Measurements from ENCODE around the gene RFX3. TPM values are rescaled to one million over a fixed set of nuclear protein-coding genes. Genes with fewer than 3 reads are reported as not detected.

RFX3 gene
- total RNA-seq, 1 experiment from 2014 or later = 5.7 TPM

DNA sequence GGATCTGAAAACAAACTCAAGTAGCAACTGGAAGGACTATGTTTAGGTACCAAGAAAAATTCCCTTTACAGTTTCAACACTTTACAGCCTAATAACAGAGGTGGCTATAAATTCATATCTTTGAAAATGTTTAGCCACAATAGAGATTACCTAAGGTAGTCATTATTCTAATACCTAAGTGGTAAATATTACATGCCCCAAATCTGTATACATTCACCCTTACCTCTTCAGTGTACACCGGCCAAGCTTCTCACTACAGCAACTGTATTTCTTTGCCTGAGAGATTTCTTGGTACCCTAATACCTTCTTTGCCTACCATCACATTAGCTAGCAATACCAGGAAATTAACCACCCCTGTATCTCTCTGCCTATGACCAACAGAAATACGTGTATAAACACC lies 154.0 kb downstream of the RFX3 start:
- ChIA-PET POLR2A (no interaction called here), CTCF (interaction anchor here (0.5 kb wide), 1 partner anchor 853 kb away, joined by 4 read pairs; no protein-coding TSS in a partner anchor)
- H3K27me3 ChIP-seq (ENCODE audit: control insufficient read depth, insufficient read depth, low read length) = no peaks in the 10 kb centered on the region
- in situ Hi-C loops (cut with HindIII; ENCODE audit: low pct_unique_long_range_greater_than_20kb, low sequenced_read_pairs) (no loop called here), intact Hi-C loops (cut with micrococcal nuclease; ENCODE audit: unreplicated experiment) (no loop called here)
- TF ChIP-seq SIN3A (IDR thresholded peaks at IDR 0.05; ENCODE audit: borderline replicate concordance, insufficient read depth, low read depth, low read length) (no peak), TCF7L2 (IDR thresholded peaks at IDR 0.05; ENCODE audit: low read depth, low read length) (no peak), CTCF (IDR thresholded peaks at IDR 0.05) (no peak), POLR2AphosphoS5 (IDR thresholded peaks at IDR 0.05; ENCODE audit: low read depth, low read length) (no peak)
- TF ChIP-seq, protein P1, sequence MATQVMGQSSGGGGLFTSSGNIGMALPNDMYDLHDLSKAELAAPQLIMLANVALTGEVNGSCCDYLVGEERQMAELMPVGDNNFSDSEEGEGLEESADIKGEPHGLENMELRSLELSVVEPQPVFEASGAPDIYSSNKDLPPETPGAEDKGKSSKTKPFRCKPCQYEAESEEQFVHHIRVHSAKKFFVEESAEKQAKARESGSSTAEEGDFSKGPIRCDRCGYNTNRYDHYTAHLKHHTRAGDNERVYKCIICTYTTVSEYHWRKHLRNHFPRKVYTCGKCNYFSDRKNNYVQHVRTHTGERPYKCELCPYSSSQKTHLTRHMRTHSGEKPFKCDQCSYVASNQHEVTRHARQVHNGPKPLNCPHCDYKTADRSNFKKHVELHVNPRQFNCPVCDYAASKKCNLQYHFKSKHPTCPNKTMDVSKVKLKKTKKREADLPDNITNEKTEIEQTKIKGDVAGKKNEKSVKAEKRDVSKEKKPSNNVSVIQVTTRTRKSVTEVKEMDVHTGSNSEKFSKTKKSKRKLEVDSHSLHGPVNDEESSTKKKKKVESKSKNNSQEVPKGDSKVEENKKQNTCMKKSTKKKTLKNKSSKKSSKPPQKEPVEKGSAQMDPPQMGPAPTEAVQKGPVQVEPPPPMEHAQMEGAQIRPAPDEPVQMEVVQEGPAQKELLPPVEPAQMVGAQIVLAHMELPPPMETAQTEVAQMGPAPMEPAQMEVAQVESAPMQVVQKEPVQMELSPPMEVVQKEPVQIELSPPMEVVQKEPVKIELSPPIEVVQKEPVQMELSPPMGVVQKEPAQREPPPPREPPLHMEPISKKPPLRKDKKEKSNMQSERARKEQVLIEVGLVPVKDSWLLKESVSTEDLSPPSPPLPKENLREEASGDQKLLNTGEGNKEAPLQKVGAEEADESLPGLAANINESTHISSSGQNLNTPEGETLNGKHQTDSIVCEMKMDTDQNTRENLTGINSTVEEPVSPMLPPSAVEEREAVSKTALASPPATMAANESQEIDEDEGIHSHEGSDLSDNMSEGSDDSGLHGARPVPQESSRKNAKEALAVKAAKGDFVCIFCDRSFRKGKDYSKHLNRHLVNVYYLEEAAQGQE (IDR thresholded peaks at IDR 0.05; ENCODE audit: insufficient read depth in 1 of 2, low read depth in 2 of 2, low read length in 1 of 2) = no peak
- no peaks in the 10 kb centered on the region for H3K4me1 ChIP-seq (ENCODE audit: control insufficient read depth, insufficient read depth, low read length)
- H3K36me3 ChIP-seq (ENCODE audit: control insufficient read depth, insufficient read depth, low read length) = no peaks in the 10 kb centered on the region; the same call in 1 of the 2 replicates
- ATAC-seq = no peak
- no peak for DNase-seq (ENCODE audit: low read depth, low spot score)
- H3K4me3 ChIP-seq (ENCODE audit: low read depth in 2 of 2, low read length in 2 of 2) = no peak overlapping the region
- no TSS peak for BruUV-seq (replicated peaks)
- no peaks in the 10 kb centered on the region for H3K9me3 ChIP-seq (ENCODE audit: control insufficient read depth, insufficient read depth, low read depth, low read length)
- H3K27ac ChIP-seq (ENCODE audit: low read length) = no peak overlapping the region

DNA sequence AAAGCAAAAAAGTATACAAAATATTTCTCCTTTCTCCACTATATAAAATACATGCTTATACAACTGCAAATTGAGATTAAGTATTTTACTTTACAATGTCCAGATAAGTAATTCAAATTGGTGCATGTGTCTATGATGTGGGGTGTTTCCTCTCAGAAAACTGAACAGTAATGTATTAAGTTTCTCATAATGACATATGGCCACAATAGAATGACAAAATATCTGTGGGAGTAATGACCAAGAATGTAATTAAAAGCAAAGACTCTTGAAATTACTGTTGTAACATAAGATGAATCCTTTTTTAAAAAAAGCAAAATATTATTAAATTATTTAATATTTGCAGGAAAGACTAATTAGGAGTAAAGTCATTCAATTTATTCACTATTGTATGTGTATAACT lies 155.1 kb downstream of the RFX3 start:
- Histone ChIP-seq H3K27ac (ENCODE audit: low read length) (no peak overlapping the region), H3K4me1 (ENCODE audit: control insufficient read depth, insufficient read depth, low read length) (no peaks in the 10 kb centered on the region), H3K36me3 (ENCODE audit: control insufficient read depth, insufficient read depth, low read length) (no peaks in the 10 kb centered on the region; the same call in 1 of the 2 replicates), H3K27me3 (ENCODE audit: control insufficient read depth, insufficient read depth, low read length) (no peaks in the 10 kb centered on the region), H3K9me3 (ENCODE audit: control insufficient read depth, insufficient read depth, low read depth, low read length) (no peaks in the 10 kb centered on the region), H3K4me3 (ENCODE audit: low read depth in 2 of 2, low read length in 2 of 2) (no peak overlapping the region)
- BruUV-seq (replicated peaks) = no TSS peak
- DNase-seq (ENCODE audit: low read depth, low spot score) (no peak), ATAC-seq (no peak)
- TF ChIP-seq POLR2AphosphoS5 (IDR thresholded peaks at IDR 0.05; ENCODE audit: low read depth, low read length) (no peak), SIN3A (IDR thresholded peaks at IDR 0.05; ENCODE audit: borderline replicate concordance, insufficient read depth, low read depth, low read length) (no peak)
- ChIA-PET CTCF (no interaction called here), POLR2A (no interaction called here)
- in situ Hi-C loops (cut with HindIII; ENCODE audit: low pct_unique_long_range_greater_than_20kb, low sequenced_read_pairs) = no loop called here
- intact Hi-C loops (cut with micrococcal nuclease; ENCODE audit: unreplicated experiment) = no loop called here

DNA sequence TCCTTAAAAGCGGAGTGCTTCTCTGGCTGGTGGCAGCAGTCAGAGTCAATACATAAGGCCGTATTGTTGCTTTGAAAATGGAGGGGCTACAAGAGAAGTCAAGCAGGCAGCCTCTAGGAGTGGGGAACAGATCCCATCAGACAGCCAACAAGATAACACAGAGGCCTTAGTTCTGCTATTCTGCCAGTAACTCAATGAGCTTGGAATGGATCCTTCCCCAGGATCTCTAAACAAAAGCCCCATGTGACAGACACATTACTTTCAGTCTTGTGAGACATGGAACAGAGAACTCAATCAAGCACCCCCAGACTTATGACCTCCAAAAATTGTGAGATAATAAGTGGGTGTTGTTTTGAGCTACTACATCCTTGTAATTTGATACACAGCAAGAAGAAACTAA lies 158.6 kb downstream of the RFX3 start:
- intact Hi-C loops (cut with micrococcal nuclease; ENCODE audit: unreplicated experiment) = no loop called here
- Histone ChIP-seq H3K4me1 (ENCODE audit: control insufficient read depth, insufficient read depth, low read length) (no peaks in the 10 kb centered on the region), H3K9me3 (ENCODE audit: control insufficient read depth, insufficient read depth, low read depth, low read length) (no peaks in the 10 kb centered on the region), H3K36me3 (ENCODE audit: control insufficient read depth, insufficient read depth, low read length) (no peaks in the 10 kb centered on the region; the same call in 1 of the 2 replicates), H3K27ac (ENCODE audit: low read length) (no peak overlapping the region), H3K27me3 (ENCODE audit: control insufficient read depth, insufficient read depth, low read length) (no peaks in the 10 kb centered on the region), H3K4me3 (ENCODE audit: low read depth in 2 of 2, low read length in 2 of 2) (no peak overlapping the region)
- in situ Hi-C loops (cut with HindIII; ENCODE audit: low pct_unique_long_range_greater_than_20kb, low sequenced_read_pairs) = no loop called here
- TF ChIP-seq SIN3A (IDR thresholded peaks at IDR 0.05; ENCODE audit: borderline replicate concordance, insufficient read depth, low read depth, low read length) (no peak), CTCF (IDR thresholded peaks at IDR 0.05) (no peak), TCF7L2 (IDR thresholded peaks at IDR 0.05; ENCODE audit: low read depth, low read length) (no peak)
- no TSS peak for BruUV-seq (replicated peaks)
- no peak for ATAC-seq
- CTCF ChIA-PET = no interaction called here
- DNase-seq (ENCODE audit: low read depth, low spot score) = no peak
- POLR2A ChIA-PET = no interaction called here

All from Panc1 (cell line).